ENCODE data around the gene PTPRT.

DNA sequence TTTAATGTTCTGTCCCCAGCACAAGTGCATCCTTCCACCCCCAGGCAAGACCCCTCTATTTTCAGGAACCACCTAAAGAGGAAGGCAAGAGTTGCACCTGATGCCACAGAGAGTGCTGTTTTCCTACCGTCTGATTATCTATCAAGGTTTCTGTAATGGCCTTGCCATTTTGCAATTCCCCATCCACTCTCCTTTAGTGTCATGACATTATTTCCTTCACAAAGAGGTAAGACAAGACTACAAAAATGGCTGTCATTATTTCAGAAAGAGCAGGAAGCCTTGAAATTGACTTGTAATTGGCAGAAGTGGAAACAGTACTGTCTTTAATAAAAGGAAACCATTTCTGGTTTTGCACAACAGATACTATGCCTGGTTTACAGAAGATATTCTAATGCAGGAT lies 426.7 kb downstream of the PTPRT start:
- TF ChIP-seq, protein P1, sequence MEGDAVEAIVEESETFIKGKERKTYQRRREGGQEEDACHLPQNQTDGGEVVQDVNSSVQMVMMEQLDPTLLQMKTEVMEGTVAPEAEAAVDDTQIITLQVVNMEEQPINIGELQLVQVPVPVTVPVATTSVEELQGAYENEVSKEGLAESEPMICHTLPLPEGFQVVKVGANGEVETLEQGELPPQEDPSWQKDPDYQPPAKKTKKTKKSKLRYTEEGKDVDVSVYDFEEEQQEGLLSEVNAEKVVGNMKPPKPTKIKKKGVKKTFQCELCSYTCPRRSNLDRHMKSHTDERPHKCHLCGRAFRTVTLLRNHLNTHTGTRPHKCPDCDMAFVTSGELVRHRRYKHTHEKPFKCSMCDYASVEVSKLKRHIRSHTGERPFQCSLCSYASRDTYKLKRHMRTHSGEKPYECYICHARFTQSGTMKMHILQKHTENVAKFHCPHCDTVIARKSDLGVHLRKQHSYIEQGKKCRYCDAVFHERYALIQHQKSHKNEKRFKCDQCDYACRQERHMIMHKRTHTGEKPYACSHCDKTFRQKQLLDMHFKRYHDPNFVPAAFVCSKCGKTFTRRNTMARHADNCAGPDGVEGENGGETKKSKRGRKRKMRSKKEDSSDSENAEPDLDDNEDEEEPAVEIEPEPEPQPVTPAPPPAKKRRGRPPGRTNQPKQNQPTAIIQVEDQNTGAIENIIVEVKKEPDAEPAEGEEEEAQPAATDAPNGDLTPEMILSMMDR (conservative IDR thresholded peaks at IDR 0.05; ENCODE audit: low read depth in 2 of 2): no peak
- TF ChIP-seq EZH2 (IDR thresholded peaks at IDR 0.05; ENCODE audit: low read depth, unreplicated experiment): no peak
- TF ChIP-seq POLR2AphosphoS5 (IDR thresholded peaks at IDR 0.05; ENCODE audit: low read depth): no peak
- no peak for TF ChIP-seq CREB1 (CRISPR knock-in tag; IDR thresholded peaks at IDR 0.05; ENCODE audit: low read depth)
- no peak for TF ChIP-seq EZH2phosphoT487 (IDR thresholded peaks at IDR 0.05; ENCODE audit: unreplicated experiment)
- no peak for TF ChIP-seq ZNF331 (CRISPR knock-in tag; IDR thresholded peaks at IDR 0.05; ENCODE audit: low read depth)
- TF ChIP-seq, protein P2, sequence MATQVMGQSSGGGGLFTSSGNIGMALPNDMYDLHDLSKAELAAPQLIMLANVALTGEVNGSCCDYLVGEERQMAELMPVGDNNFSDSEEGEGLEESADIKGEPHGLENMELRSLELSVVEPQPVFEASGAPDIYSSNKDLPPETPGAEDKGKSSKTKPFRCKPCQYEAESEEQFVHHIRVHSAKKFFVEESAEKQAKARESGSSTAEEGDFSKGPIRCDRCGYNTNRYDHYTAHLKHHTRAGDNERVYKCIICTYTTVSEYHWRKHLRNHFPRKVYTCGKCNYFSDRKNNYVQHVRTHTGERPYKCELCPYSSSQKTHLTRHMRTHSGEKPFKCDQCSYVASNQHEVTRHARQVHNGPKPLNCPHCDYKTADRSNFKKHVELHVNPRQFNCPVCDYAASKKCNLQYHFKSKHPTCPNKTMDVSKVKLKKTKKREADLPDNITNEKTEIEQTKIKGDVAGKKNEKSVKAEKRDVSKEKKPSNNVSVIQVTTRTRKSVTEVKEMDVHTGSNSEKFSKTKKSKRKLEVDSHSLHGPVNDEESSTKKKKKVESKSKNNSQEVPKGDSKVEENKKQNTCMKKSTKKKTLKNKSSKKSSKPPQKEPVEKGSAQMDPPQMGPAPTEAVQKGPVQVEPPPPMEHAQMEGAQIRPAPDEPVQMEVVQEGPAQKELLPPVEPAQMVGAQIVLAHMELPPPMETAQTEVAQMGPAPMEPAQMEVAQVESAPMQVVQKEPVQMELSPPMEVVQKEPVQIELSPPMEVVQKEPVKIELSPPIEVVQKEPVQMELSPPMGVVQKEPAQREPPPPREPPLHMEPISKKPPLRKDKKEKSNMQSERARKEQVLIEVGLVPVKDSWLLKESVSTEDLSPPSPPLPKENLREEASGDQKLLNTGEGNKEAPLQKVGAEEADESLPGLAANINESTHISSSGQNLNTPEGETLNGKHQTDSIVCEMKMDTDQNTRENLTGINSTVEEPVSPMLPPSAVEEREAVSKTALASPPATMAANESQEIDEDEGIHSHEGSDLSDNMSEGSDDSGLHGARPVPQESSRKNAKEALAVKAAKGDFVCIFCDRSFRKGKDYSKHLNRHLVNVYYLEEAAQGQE (IDR thresholded peaks at IDR 0.05; ENCODE audit: unreplicated experiment): no peak
- no peak for TF ChIP-seq JUNB (IDR thresholded peaks at IDR 0.05; ENCODE audit: unreplicated experiment)
- TF ChIP-seq ZNF462 (CRISPR knock-in tag; IDR thresholded peaks at IDR 0.05): no peak
